SK-MEL-5 (cell line): ENCODE data around the gene OARD1. TPM values are rescaled to one million over a fixed set of nuclear protein-coding genes. Genes with fewer than 3 reads are reported as not detected.
"Not testable (repeated sequence)": the region's sequence is repeated elsewhere in the genome, so short reads cannot be mapped to it uniquely, and the experiment has no call there.

Source experiments
- DNase-seq: peaks from one replicate; pipeline ENCODE4 v3.0.0-alpha.2; 2016; ENCODE audit warnings: low read depth, low spot score
- in situ Hi-C: cut with HindIII; loops from 2 replicates; pipeline ENCODE4 v1.10.0; 2016; ENCODE audit warnings: low sequenced_read_pairs, high pct_unique_total_duplicates, low pct_unique_long_range_greater_than_20kb
- total RNA-seq: library from RNA; depleted of rRNA; stranded (reverse); fragments of >200 nt; shearing (Covaris generic); gene quantifications from 2 replicates; pipeline ENCODE4 v1.2.3, GENCODE V29; 2014; rRNA removed

OARD1 gene
- total RNA-seq, 1 experiment from 2014 or later = 20.2 TPM

GRCh38 chr6:41015860-41016259, 56.3 kb downstream of the OARD1 start:
- in situ Hi-C loops = not testable (repeated sequence)

GRCh38 chr6:41014780-41015179, 57.4 kb downstream of the OARD1 start:
- DNase-seq = no peak
- in situ Hi-C loops = no loop called here

More at GRCh38 chr6:41015860-41016259, 56.3 kb downstream of the OARD1 start:
- DNase-seq = not testable (repeated sequence)

Other genes with a start within 250 kb of the OARD1 start
- gene UNC5CL, start 33.1 kb downstream of the OARD1 start, total RNA-seq = 0.08 and 0.16 TPM in 2 replicates
- not detected in 2 replicates for gene TSPO2, start 29.9 kb downstream of the OARD1 start, total RNA-seq
- gene APOBEC2, start 19.2 kb downstream of the OARD1 start, total RNA-seq = not detected in 2 replicates
- gene NFYA, start 618 bp upstream of the OARD1 start, total RNA-seq = 10.6 and 11.6 TPM in 2 replicates
- not detected in 2 replicates for gene TREML1, start 82.0 kb upstream of the OARD1 start, total RNA-seq
- gene TREM2, start 90.8 kb upstream of the OARD1 start, total RNA-seq = not detected in 2 replicates
- gene TREML2, start 128.8 kb upstream of the OARD1 start, total RNA-seq = not detected in 2 replicates
- not detected in 2 replicates for gene TREML4, start 156.0 kb upstream of the OARD1 start, total RNA-seq
- not detected in 2 replicates for gene TREM1, start 214.3 kb upstream of the OARD1 start, total RNA-seq